Hepatocyte (in vitro differentiated cells): Measurements from ENCODE around the gene PEMT. TPM values are rescaled to one million over a fixed set of nuclear protein-coding genes. Genes with fewer than 3 reads are reported as not detected.

Experiments
- DNase-seq: peaks from one replicate; pipeline ENCODE4 v3.0.0-alpha.2; 2016; ENCODE audit warnings: low spot score
- H2AFZ ChIP-seq: fragments of 200-600 bp; sonication (generic); 2 replicates; pipeline ENCODE4 v1.6.0; 2016; ENCODE audit warnings: antibody characterized with exemption, mild to moderate bottlenecking
- H3K27ac ChIP-seq: fragments of 200-600 bp; sonication (generic); 2 replicates; pipeline ENCODE4 v1.5.1; 2016; ENCODE audit warnings: mild to moderate bottlenecking
- H3K27me3 ChIP-seq: fragments of 200-600 bp; sonication (generic); 2 replicates; pipeline ENCODE4 v1.6.1; 2016
- H3K36me3 ChIP-seq: fragments of 200-600 bp; sonication (generic); replicated peaks from 2 replicates; pipeline ENCODE4 v1.5.1; 2016; ENCODE audit warnings: low read depth; ENCODE audit not compliant: insufficient read depth
- H3K4me1 ChIP-seq: fragments of 200-600 bp; sonication (generic); 2 replicates; pipeline ENCODE4 v1.5.1; 2016; ENCODE audit warnings: mild to moderate bottlenecking, moderate library complexity; ENCODE audit not compliant: insufficient read depth
- H3K4me2 ChIP-seq: fragments of 200-600 bp; sonication (generic); 2 replicates; pipeline ENCODE4 v1.6.0; 2016
- H3K4me3 ChIP-seq: fragments of 200-600 bp; sonication (generic); 2 replicates; pipeline ENCODE4 v1.5.1; 2016; ENCODE audit warnings: mild to moderate bottlenecking
- H3K79me2 ChIP-seq: fragments of 200-600 bp; sonication (generic); 2 replicates; pipeline ENCODE4 v1.6.0; 2017; ENCODE audit warnings: mild to moderate bottlenecking
- H3K9me2 ChIP-seq: fragments of 200-600 bp; sonication (generic); replicated peaks from 2 replicates; pipeline ENCODE4 v1.6.0; 2017; ENCODE audit warnings: mild to moderate bottlenecking; ENCODE audit not compliant: insufficient read depth
- H3K9me3 ChIP-seq: fragments of 200-600 bp; sonication (generic); 2 replicates; pipeline ENCODE4 v1.5.1; 2016; ENCODE audit warnings: low read depth, mild to moderate bottlenecking
- H4K20me1 ChIP-seq: fragments of 200-600 bp; sonication (generic); 2 replicates; pipeline ENCODE4 v1.6.0; 2016; ENCODE audit warnings: mild to moderate bottlenecking; ENCODE audit not compliant: insufficient read depth, poor library complexity, severe bottlenecking
- CTCF ChIP-seq: fragments of 200-600 bp; sonication (generic); IDR thresholded peaks from 2 replicates; pipeline ENCODE4 v1.5.1; 2016; ENCODE audit warnings: antibody characterized with exemption, mild to moderate bottlenecking; ENCODE audit not compliant: poor library complexity
- EZH2 ChIP-seq: fragments of 200-600 bp; sonication (generic); IDR thresholded peaks from 2 replicates; pipeline ENCODE4 v1.6.1; 2016; ENCODE audit warnings: antibody characterized with exemption, mild to moderate bottlenecking, borderline replicate concordance
- EZH2phosphoT487 ChIP-seq: fragments of 200-600 bp; sonication (generic); IDR thresholded peaks from one replicate; pipeline ENCODE4 v1.6.1; 2018; ENCODE audit warnings: antibody characterized with exemption, mild to moderate bottlenecking, low read depth, moderate library complexity; ENCODE audit not compliant: unreplicated experiment, severe bottlenecking
- WGBS: methylation state at CpG from one replicate; pipeline ENCODE4 v1.1.6; 2016; ENCODE audit warnings: low lambda C conversion rate; ENCODE audit errors: missing lambda C conversion rate; 5-methylcytosine and 5-hydroxymethylcytosine counted together
- polyA plus RNA-seq: library from polyadenylated mRNA; unstranded; fragments of >200 nt; fragmentation: Nextera tagmentation; extraction: Ambion mirVana; gene quantifications from 2 replicates; pipeline ENCODE4 v1.2.1, GENCODE V29; 2016
- total RNA-seq: library from RNA; depleted of rRNA; stranded (reverse); fragments of >200 nt; gene quantifications from 2 replicates; pipeline ENCODE4 v1.2.3, GENCODE V29; 2014

PEMT gene
- total and polyA plus RNA-seq, 2 experiments from 2014 or later: 50.1 to 70.4 TPM

GRCh38 chr17:17511881-17512858, 79.3 kb downstream of the PEMT start:
- no peaks in the 10 kb centered on the region for H3K9me2 ChIP-seq
- TF ChIP-seq EZH2 (no peak), CTCF (no peak), EZH2phosphoT487 (no peak)
- no peaks in the 10 kb centered on the region for H3K36me3 ChIP-seq

GRCh38 chr17:17511293-17511741, 80.2 kb downstream of the PEMT start:
- no peaks in the 10 kb centered on the region for H3K36me3 ChIP-seq
- H3K9me2 ChIP-seq: no peaks in the 10 kb centered on the region
- DNase-seq: no peak
- no peaks in the 10 kb centered on the region for H3K79me2 ChIP-seq
- H3K4me1 ChIP-seq: peaks cover 16% of the 10 kb centered on the region
- TF ChIP-seq CTCF (no peak), EZH2phosphoT487 (no peak), EZH2 (no peak)
- H2AFZ ChIP-seq: no peak overlapping the region
- WGBS: 94% methylated on average over 12 of the region's 12 CpGs
- no peak overlapping the region for H3K4me3 ChIP-seq
- H3K27me3 ChIP-seq: no peaks in the 10 kb centered on the region
- no peaks in the 10 kb centered on the region for H4K20me1 ChIP-seq
- no peak overlapping the region for H3K27ac ChIP-seq
- H3K9me3 ChIP-seq: no peaks in the 10 kb centered on the region
- H3K4me2 ChIP-seq: no peak overlapping the region

More at GRCh38 chr17:17511881-17512858, 79.3 kb downstream of the PEMT start:
- Histone ChIP-seq H3K79me2 (no peaks in the 10 kb centered on the region), H3K9me3 (no peaks in the 10 kb centered on the region), H3K27ac (no peak overlapping the region), H3K4me2 (no peak overlapping the region), H3K27me3 (no peaks in the 10 kb centered on the region), H3K4me3 (no peak overlapping the region), H2AFZ (no peak overlapping the region), H4K20me1 (no peaks in the 10 kb centered on the region), H3K4me1 (peaks cover 17% of the 10 kb centered on the region)
- DNase-seq: peak; percentile 31
- WGBS: 93% methylated on average over 29 of the region's 29 CpGs

GRCh38 chr17:17510456-17511292, 80.8 kb downstream of the PEMT start:
- Histone ChIP-seq H3K4me2 (no peak overlapping the region), H4K20me1 (no peaks in the 10 kb centered on the region), H3K27ac (no peak overlapping the region), H3K4me1 (peaks cover 10% of the 10 kb centered on the region), H3K9me2 (no peaks in the 10 kb centered on the region), H3K79me2 (no peaks in the 10 kb centered on the region), H3K36me3 (no peaks in the 10 kb centered on the region), H3K9me3 (no peaks in the 10 kb centered on the region), H3K27me3 (no peaks in the 10 kb centered on the region), H3K4me3 (no peak overlapping the region), H2AFZ (no peak overlapping the region)
- WGBS: 95% methylated on average over 20 of the region's 20 CpGs
- TF ChIP-seq EZH2 (no peak), CTCF (no peak), EZH2phosphoT487 (no peak)
- DNase-seq: no peak
